A673 (cell line): Measurements from ENCODE around the gene CCKAR. TPM values are rescaled to one million over a fixed set of nuclear protein-coding genes. Genes with fewer than 3 reads are reported as not detected.

Source experiments
- BruUV-seq: library from RNA; stranded (reverse); fragments of 400-500 nt; replicated peaks from 2 replicates; lab custom pipeline; 2021; lab: Mats Ljungman, UMichigan
- CTCF ChIA-PET: fragments of 300-600 bp; sonication (Branson Sonifier 250); formaldehyde crosslinking; loops from one replicate; lab custom pipeline; 2022; ENCODE audit warnings: antibody characterized with exemption; lab: Charles Lee
- POLR2A ChIA-PET: fragments of 300-600 bp; sonication (Branson Sonifier 250); formaldehyde crosslinking; loops from one replicate; lab custom pipeline; 2022; ENCODE audit warnings: antibody characterized with exemption; ENCODE audit not compliant: low non-redundant PET; lab: Charles Lee
- DNase-seq: peaks from one replicate; pipeline ENCODE4 v3.0.0-alpha.2; 2015; ENCODE audit warnings: low spot score
- H3K27ac ChIP-seq: fragments of 200-600 bp; sonication (generic); 2 replicates; pipeline ENCODE4 v1.5.1; 2016; ENCODE audit warnings: mixed run types, low read depth, mild to moderate bottlenecking, mixed read lengths, antibody characterized with exemption, low read length; ENCODE audit not compliant: poor library complexity, severe bottlenecking
- H3K27me3 ChIP-seq: fragments of 200-600 bp; sonication (generic); replicated peaks from 2 replicates; pipeline ENCODE4 v1.6.1; 2017; ENCODE audit warnings: mixed run types, low read depth, mild to moderate bottlenecking, mixed read lengths, antibody characterized with exemption, low read length; ENCODE audit not compliant: insufficient read depth, poor library complexity
- H3K36me3 ChIP-seq: fragments of 200-600 bp; sonication (generic); 2 replicates; pipeline ENCODE4 v1.6.1; 2016; ENCODE audit warnings: mixed run types, mild to moderate bottlenecking, mixed read lengths, antibody characterized with exemption, low read length; ENCODE audit not compliant: insufficient read depth, poor library complexity, severe bottlenecking
- H3K4me1 ChIP-seq: fragments of 200-600 bp; sonication (generic); 2 replicates; pipeline ENCODE4 v1.6.1; 2017; ENCODE audit warnings: mixed run types, mild to moderate bottlenecking, mixed read lengths, antibody characterized with exemption, low read length; ENCODE audit not compliant: insufficient read depth, poor library complexity, severe bottlenecking
- H3K4me3 ChIP-seq: fragments of 200-600 bp; sonication (generic); 2 replicates; pipeline ENCODE4 v1.5.1; 2016; ENCODE audit warnings: low read depth, mixed run types, mild to moderate bottlenecking, mixed read lengths, low read length; ENCODE audit not compliant: poor library complexity, severe bottlenecking
- H3K9me3 ChIP-seq: fragments of 200-600 bp; sonication (generic); 2 replicates; pipeline ENCODE4 v1.6.1; 2016; ENCODE audit warnings: mixed run types, low read depth, mild to moderate bottlenecking, mixed read lengths, antibody characterized with exemption, low read length; ENCODE audit not compliant: poor library complexity, severe bottlenecking
- CTCF ChIP-seq: fragments of 300-800, 200-600 bp; sonication (generic); conservative IDR thresholded peaks from 2 replicates; pipeline ENCODE4 v1.5.1; 2017; ENCODE audit warnings: low read depth, mild to moderate bottlenecking, antibody characterized with exemption, low read length, moderate library complexity, mixed read lengths
- EZH2 ChIP-seq: fragments of 200-600 bp; sonication (generic); IDR thresholded peaks from 2 replicates; pipeline ENCODE4 v1.6.1; 2017; ENCODE audit warnings: borderline replicate concordance, low read depth, mild to moderate bottlenecking, mixed read lengths, antibody characterized with exemption, low read length; ENCODE audit not compliant: poor library complexity, severe bottlenecking
- intact Hi-C: fragments of 100-400 bp; cut with micrococcal nuclease; formaldehyde crosslinking; loops from one replicate; pipeline ENCODE4 v1.10.0; 2022; ENCODE audit not compliant: unreplicated experiment
- total RNA-seq: library from RNA; stranded (reverse); gene quantifications from 2 replicates; pipeline ENCODE4 v1.2.3, GENCODE V29; 2021

CCKAR gene
- total RNA-seq, 1 experiment from 2014 or later: not detected

DNA sequence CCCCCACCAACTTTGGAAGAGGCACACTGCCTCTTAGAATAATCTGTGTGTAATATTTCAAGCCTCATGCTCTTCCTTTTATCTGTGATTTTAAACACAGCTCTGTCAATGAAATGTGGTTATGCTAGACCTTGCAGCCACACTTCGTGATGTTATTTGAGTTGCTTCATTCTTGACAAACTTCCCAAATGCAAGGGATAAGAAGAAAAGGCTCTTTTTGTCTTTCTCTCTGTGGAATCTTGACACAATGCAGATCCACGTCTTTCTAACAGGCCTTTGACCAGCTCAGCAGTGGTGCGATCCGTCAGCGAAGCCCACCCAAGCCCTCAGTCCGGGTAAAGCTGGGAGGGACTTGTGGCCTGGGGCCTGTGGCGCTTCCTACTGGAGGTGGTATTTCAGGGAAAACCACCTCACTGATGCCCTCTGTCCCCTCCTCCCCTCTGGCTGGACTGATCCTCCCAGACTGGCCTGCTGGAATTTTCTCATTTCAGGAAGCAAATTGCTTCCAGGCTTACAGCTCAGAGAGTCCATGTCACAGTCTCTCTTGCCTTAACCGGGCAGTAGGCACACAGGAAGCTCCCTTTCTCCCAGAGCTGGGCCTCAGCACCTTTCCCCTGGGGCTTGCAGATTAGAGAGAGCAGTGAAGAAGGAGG, 19.5 kb upstream of the CCKAR start:
- no TSS peak for BruUV-seq
- H3K4me1 ChIP-seq: no peaks in the 10 kb centered on the region
- no peak for TF ChIP-seq EZH2
- no peak for TF ChIP-seq CTCF
- no peaks in the 10 kb centered on the region for H3K27me3 ChIP-seq
- no peaks in the 10 kb centered on the region for H3K9me3 ChIP-seq
- no peak for DNase-seq
- no peak overlapping the region for H3K4me3 ChIP-seq
- intact Hi-C loops: no loop called here
- ChIA-PET CTCF (no interaction called here), POLR2A (no interaction called here)
- no peaks in the 10 kb centered on the region for H3K36me3 ChIP-seq
- no peak overlapping the region for H3K27ac ChIP-seq

GRCh38 chr4:26507286-26507685, 17.0 kb upstream of the CCKAR start:
- ChIA-PET POLR2A (no interaction called here), CTCF (no interaction called here)
- intact Hi-C loops: no loop called here
- no peaks in the 10 kb centered on the region for H3K4me1 ChIP-seq
- BruUV-seq: no TSS peak
- no peak for TF ChIP-seq CTCF
- DNase-seq: no peak
- no peaks in the 10 kb centered on the region for H3K36me3 ChIP-seq
- no peak overlapping the region for H3K4me3 ChIP-seq
- H3K27me3 ChIP-seq: no peaks in the 10 kb centered on the region
- no peak overlapping the region for H3K27ac ChIP-seq
- H3K9me3 ChIP-seq: no peaks in the 10 kb centered on the region

- Histone ChIP-seq H3K4me1 (no peaks in the 10 kb centered on the region), H3K36me3 (no peaks in the 10 kb centered on the region), H3K27ac (no peak overlapping the region), H3K9me3 (no peaks in the 10 kb centered on the region), H3K27me3 (no peaks in the 10 kb centered on the region), H3K4me3 (no peak overlapping the region)
- ChIA-PET POLR2A (no interaction called here), CTCF (no interaction called here)
- DNase-seq: no peak
- BruUV-seq: no TSS peak
- TF ChIP-seq CTCF: no peak
- intact Hi-C loops: no loop called here
Observed at GRCh38 chr4:26503844-26504243, 13.6 kb upstream of the CCKAR start.
